SK-N-SH (cell line): ENCODE measurements around the gene DGCR8. TPM values are rescaled to one million over a fixed set of nuclear protein-coding genes. Genes with fewer than 3 reads are reported as not detected.

Experiments
- CTCF ChIA-PET: fragments of 300-600, 350-600 bp; formaldehyde crosslinking; extraction: SDS; loops from one replicate; lab custom pipeline; 2021; lab: Yijun Ruan, JAX
- POLR2A ChIA-PET: fragments of 350-600 bp; sonication (Branson Sonifier 250); formaldehyde crosslinking; extraction: SDS; loops from one replicate; lab custom pipeline; 2020; ENCODE audit warnings: antibody characterized with exemption, inconsistent platforms; lab: Yijun Ruan, JAX
- DNase-seq: peaks from one replicate; pipeline ENCODE4 v3.0.0; 2012
- H2AFZ ChIP-seq: fragments of 200-600 bp; sonication (generic); 2 replicates; pipeline ENCODE4 v1.8.1; 2016; ENCODE audit warnings: antibody characterized with exemption, mild to moderate bottlenecking, low read depth
- H3F3A ChIP-seq: fragments of 200-600 bp; sonication (generic); replicated peaks from 2 replicates; pipeline ENCODE3; 2016; ENCODE audit warnings: antibody characterized with exemption, mild to moderate bottlenecking; ENCODE audit not compliant: insufficient read depth
- H3K27ac ChIP-seq, 2 experiments: fragments of 200-500 bp in 1 of 2; fragments of 200-600 bp in 1 of 2; sonication (Bioruptor generic) in 1 of 2; sonication (generic), shearing (Covaris generic) in 1 of 2; 2 replicates each; pipeline versions ENCODE4 v1.5.1 to v1.6.1; 2014 to 2016; ENCODE audit warnings: low read depth in 2 of 2, inconsistent platforms in 1 of 2, low read length in 1 of 2, mild to moderate bottlenecking in 1 of 2, mixed read lengths in 1 of 2
- H3K27me3 ChIP-seq: fragments of 200-600 bp; sonication (generic), shearing (Covaris generic); 2 replicates; pipeline ENCODE4 v1.6.1; 2016; ENCODE audit warnings: mixed run types; ENCODE audit not compliant: insufficient read depth
- H3K36me3 ChIP-seq, 2 experiments: fragments of 200-500 bp in 1 of 2; fragments of 200-600 bp in 1 of 2; sonication (Bioruptor generic) in 1 of 2; sonication (generic) in 1 of 2; replicated peaks in 1 of 2; 2 replicates each; pipeline versions ENCODE3 to v1.5.1; 2014 to 2016; ENCODE audit warnings: low read length in 1 of 2, mild to moderate bottlenecking in 1 of 2; ENCODE audit not compliant: insufficient read depth in 2 of 2, control insufficient read depth in 1 of 2
- H3K4me1 ChIP-seq, 2 experiments: fragments of 200-500 bp in 1 of 2; fragments of 200-600 bp in 1 of 2; sonication (Bioruptor generic) in 1 of 2; sonication (generic), shearing (Covaris generic) in 1 of 2; 2 replicates each; pipeline versions ENCODE4 v1.5.1 to v1.6.1; 2014 to 2016; ENCODE audit warnings: low read depth in 1 of 2, low read length in 1 of 2, mixed run types in 1 of 2; ENCODE audit not compliant: insufficient read depth in 2 of 2, control insufficient read depth in 1 of 2
- H3K4me2 ChIP-seq: fragments of 200-600 bp; sonication (generic), shearing (Covaris generic); 2 replicates; pipeline ENCODE4 v1.6.1; 2017; ENCODE audit warnings: mixed run types
- H3K4me3 ChIP-seq, 2 experiments: fragments of 200-500 bp in 1 of 2; fragments of 200-600 bp in 1 of 2; sonication (Bioruptor generic) in 1 of 2; sonication (generic), shearing (Covaris generic) in 1 of 2; 2 replicates each; pipeline versions ENCODE4 v1.5.1 to v1.8.1; 2014 to 2016; ENCODE audit warnings: low read depth in 2 of 2, inconsistent platforms in 1 of 2, low read length in 1 of 2, mild to moderate bottlenecking in 1 of 2, mixed read lengths in 1 of 2, moderate library complexity in 1 of 2
- H3K79me2 ChIP-seq: fragments of 200-600 bp; sonication (generic); 2 replicates; pipeline ENCODE4 v1.8.1; 2017; ENCODE audit warnings: mild to moderate bottlenecking; ENCODE audit not compliant: insufficient read depth
- H3K9ac ChIP-seq: fragments of 200-600 bp; sonication (generic); 2 replicates; pipeline ENCODE4 v1.6.1; 2017; ENCODE audit warnings: mixed run types
- H3K9me2 ChIP-seq: fragments of 200-600 bp; sonication (generic); 2 replicates; pipeline ENCODE4 v1.6.1; 2017; ENCODE audit warnings: mixed run types
- H3K9me3 ChIP-seq: fragments of 200-600 bp; sonication (generic); 2 replicates; pipeline ENCODE4 v1.6.1; 2017; ENCODE audit warnings: mixed run types, mild to moderate bottlenecking, moderate library complexity
- H4K20me1 ChIP-seq: fragments of 200-600 bp; sonication (generic); 2 replicates; pipeline ENCODE4 v1.6.1; 2017; ENCODE audit warnings: mild to moderate bottlenecking, mixed run types; ENCODE audit not compliant: insufficient read depth
- CHD2 ChIP-seq: fragments of 150-350 bp; IDR thresholded peaks from 2 replicates; pipeline ENCODE4 v1.6.1; 2018; ENCODE audit warnings: low read length; ENCODE audit not compliant: partially characterized antibody
- EP300 ChIP-seq, 2 experiments: IDR thresholded peaks; 2 replicates each; pipeline versions ENCODE4 v1.4.0 to v1.6.1; 2012; ENCODE audit warnings: borderline replicate concordance in 1 of 2, low read depth in 1 of 2, low read length in 1 of 2
- FOSL2 ChIP-seq: IDR thresholded peaks from 2 replicates; pipeline ENCODE4 v1.4.0; 2012; ENCODE audit warnings: low read depth, mild to moderate bottlenecking, moderate library complexity, borderline replicate concordance
- FOXJ3 ChIP-seq: sonication (generic); formaldehyde crosslinking; IDR thresholded peaks from 2 replicates; pipeline ENCODE4 v1.5.1; 2020; ENCODE audit warnings: mild to moderate bottlenecking, missing genetic modification reagents
- FOXM1 ChIP-seq: IDR thresholded peaks from 2 replicates; pipeline ENCODE4 v1.4.0; 2012; ENCODE audit warnings: low read depth, mild to moderate bottlenecking
- GATA2 ChIP-seq: sonication (generic); formaldehyde crosslinking; IDR thresholded peaks from 2 replicates; pipeline ENCODE4 v1.5.0; 2020; ENCODE audit warnings: mild to moderate bottlenecking, missing genetic modification reagents
- JUND ChIP-seq: IDR thresholded peaks from 2 replicates; pipeline ENCODE4 v1.4.0; 2012
- NFIC ChIP-seq: IDR thresholded peaks from 2 replicates; pipeline ENCODE4 v1.4.0; 2012; ENCODE audit warnings: borderline replicate concordance
- RAD21 ChIP-seq: IDR thresholded peaks from 2 replicates; pipeline ENCODE4 v1.6.1; 2012; ENCODE audit warnings: mild to moderate bottlenecking, low read length
- RCOR1 ChIP-seq: fragments of 150-350 bp; IDR thresholded peaks from 2 replicates; pipeline ENCODE4 v1.6.1; 2017; ENCODE audit warnings: antibody characterized with exemption, low read length
- RXRA ChIP-seq: IDR thresholded peaks from 2 replicates; pipeline ENCODE4 v1.4.0; 2012; ENCODE audit warnings: low read depth, mild to moderate bottlenecking, borderline replicate concordance
- SMC3 ChIP-seq: IDR thresholded peaks from 2 replicates; pipeline ENCODE4 v1.6.1; 2012; ENCODE audit warnings: low read depth, low read length, improper control_type of control experiment
- TAF1 ChIP-seq: IDR thresholded peaks from 2 replicates; pipeline ENCODE4 v1.6.1; 2012; ENCODE audit warnings: low read depth, mild to moderate bottlenecking, low read length, moderate library complexity, borderline replicate concordance
- TEAD4 ChIP-seq: IDR thresholded peaks from 2 replicates; pipeline ENCODE4 v1.4.0; 2012; ENCODE audit warnings: mild to moderate bottlenecking, borderline replicate concordance; ENCODE audit not compliant: insufficient read depth
- YY1 ChIP-seq: IDR thresholded peaks from 2 replicates; pipeline ENCODE4 v1.4.0; 2012; ENCODE audit warnings: low read depth, mild to moderate bottlenecking
- WGBS: methylation state at CpG from one replicate; pipeline ENCODE4 v1.1.6; 2017; ENCODE audit warnings: low lambda C conversion rate; 5-methylcytosine and 5-hydroxymethylcytosine counted together
- polyA plus RNA-seq, 3 experiments: library from polyadenylated mRNA; depleted of rRNA; stranded (reverse); fragments of >200 nt; gene quantifications; 2 replicates each; pipeline ENCODE4 v1.2.3, GENCODE V29; 2012
- TF ChIP-seq, protein P1 (sequence below): IDR thresholded peaks from 2 replicates; pipeline ENCODE4; 2012
- TF ChIP-seq, protein P2 (sequence below): IDR thresholded peaks from 2 replicates; pipeline ENCODE4 v1.4.0; 2012; ENCODE audit warnings: low read depth, borderline replicate concordance
- TF ChIP-seq, protein P3 (sequence below): fragments of 200-600 bp; sonication (generic); IDR thresholded peaks from 2 replicates; pipeline ENCODE4 v1.6.1; 2017; ENCODE audit warnings: antibody characterized with exemption, mild to moderate bottlenecking, moderate library complexity
- TF ChIP-seq, protein P4 (sequence below): IDR thresholded peaks from 2 replicates; pipeline ENCODE4 v1.4.0; 2012; ENCODE audit warnings: low read depth
- TF ChIP-seq, protein P5 (sequence below): IDR thresholded peaks from 2 replicates; pipeline ENCODE4 v1.4.0; 2012; ENCODE audit warnings: low read depth, borderline replicate concordance

Gene DGCR8
- polyA plus RNA-seq, 1 of the 3 experiments (the other 2 are of a cell fraction): 26.5 TPM

DNA sequence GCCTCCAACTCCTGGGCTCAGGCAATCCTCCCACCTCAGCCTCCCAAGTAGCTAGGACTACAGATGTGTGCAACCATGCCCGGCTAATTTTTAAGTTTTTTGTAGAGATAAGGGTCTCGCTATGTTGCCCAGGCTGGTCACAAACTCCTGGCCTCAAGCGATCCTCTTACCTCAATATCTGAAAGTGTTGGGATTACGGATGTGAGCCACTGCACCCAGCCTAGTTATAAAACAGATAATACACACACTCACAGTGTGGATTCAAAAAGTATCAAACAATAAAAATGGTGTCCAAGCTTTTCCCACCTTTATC is 71.2 kb downstream of the DGCR8 start:
- no peak overlapping the region for H3K4me3 ChIP-seq
- no peak overlapping the region for H2AFZ ChIP-seq
- H3F3A ChIP-seq: peaks cover 8% of the 10 kb centered on the region
- no peak overlapping the region for H3K9ac ChIP-seq
- POLR2A ChIA-PET: no interaction called here
- peaks cover 0 to 2% of the 10 kb centered on the region in 2 experiments for H3K36me3 ChIP-seq
- no peaks in the 10 kb centered on the region for H3K9me2 ChIP-seq
- no peaks in the 10 kb centered on the region for H4K20me1 ChIP-seq
- WGBS: 86% methylated on average over 4 of the region's 4 CpGs
- DNase-seq: no peak
- no peak overlapping the region for H3K27ac ChIP-seq
- no peaks in the 10 kb centered on the region for H3K27me3 ChIP-seq
- H3K79me2 ChIP-seq: peaks cover 4% of the 10 kb centered on the region; the same call in 1 of the 2 replicates
- TF ChIP-seq, protein P1, sequence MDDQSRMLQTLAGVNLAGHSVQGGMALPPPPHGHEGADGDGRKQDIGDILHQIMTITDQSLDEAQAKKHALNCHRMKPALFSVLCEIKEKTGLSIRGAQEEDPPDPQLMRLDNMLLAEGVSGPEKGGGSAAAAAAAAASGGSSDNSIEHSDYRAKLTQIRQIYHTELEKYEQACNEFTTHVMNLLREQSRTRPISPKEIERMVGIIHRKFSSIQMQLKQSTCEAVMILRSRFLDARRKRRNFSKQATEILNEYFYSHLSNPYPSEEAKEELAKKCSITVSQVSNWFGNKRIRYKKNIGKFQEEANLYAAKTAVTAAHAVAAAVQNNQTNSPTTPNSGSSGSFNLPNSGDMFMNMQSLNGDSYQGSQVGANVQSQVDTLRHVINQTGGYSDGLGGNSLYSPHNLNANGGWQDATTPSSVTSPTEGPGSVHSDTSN: no peak
- TF ChIP-seq NFIC (no peak), CHD2 (no peak), YY1 (no peak), FOXJ3 (no peak), TAF1 (no peak), EP300 (IDR thresholded peaks at IDR 0.05; ENCODE audit: borderline replicate concordance in 1 of 2, low read depth in 1 of 2, low read length in 1 of 2) (no peak), FOSL2 (no peak), GATA2 (CRISPR knock-in tag) (no peak), RCOR1 (no peak), FOXM1 (no peak), SMC3 (no peak), RAD21 (no peak), JUND (no peak), RXRA (no peak), TEAD4 (no peak)
- TF ChIP-seq, protein P2, sequence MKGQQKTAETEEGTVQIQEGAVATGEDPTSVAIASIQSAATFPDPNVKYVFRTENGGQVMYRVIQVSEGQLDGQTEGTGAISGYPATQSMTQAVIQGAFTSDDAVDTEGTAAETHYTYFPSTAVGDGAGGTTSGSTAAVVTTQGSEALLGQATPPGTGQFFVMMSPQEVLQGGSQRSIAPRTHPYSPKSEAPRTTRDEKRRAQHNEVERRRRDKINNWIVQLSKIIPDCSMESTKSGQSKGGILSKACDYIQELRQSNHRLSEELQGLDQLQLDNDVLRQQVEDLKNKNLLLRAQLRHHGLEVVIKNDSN: no peak
- TF ChIP-seq, protein P3, sequence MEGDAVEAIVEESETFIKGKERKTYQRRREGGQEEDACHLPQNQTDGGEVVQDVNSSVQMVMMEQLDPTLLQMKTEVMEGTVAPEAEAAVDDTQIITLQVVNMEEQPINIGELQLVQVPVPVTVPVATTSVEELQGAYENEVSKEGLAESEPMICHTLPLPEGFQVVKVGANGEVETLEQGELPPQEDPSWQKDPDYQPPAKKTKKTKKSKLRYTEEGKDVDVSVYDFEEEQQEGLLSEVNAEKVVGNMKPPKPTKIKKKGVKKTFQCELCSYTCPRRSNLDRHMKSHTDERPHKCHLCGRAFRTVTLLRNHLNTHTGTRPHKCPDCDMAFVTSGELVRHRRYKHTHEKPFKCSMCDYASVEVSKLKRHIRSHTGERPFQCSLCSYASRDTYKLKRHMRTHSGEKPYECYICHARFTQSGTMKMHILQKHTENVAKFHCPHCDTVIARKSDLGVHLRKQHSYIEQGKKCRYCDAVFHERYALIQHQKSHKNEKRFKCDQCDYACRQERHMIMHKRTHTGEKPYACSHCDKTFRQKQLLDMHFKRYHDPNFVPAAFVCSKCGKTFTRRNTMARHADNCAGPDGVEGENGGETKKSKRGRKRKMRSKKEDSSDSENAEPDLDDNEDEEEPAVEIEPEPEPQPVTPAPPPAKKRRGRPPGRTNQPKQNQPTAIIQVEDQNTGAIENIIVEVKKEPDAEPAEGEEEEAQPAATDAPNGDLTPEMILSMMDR: no peak
- TF ChIP-seq, protein P4, sequence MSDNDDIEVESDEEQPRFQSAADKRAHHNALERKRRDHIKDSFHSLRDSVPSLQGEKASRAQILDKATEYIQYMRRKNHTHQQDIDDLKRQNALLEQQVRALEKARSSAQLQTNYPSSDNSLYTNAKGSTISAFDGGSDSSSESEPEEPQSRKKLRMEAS: no peak
- TF ChIP-seq, protein P5, sequence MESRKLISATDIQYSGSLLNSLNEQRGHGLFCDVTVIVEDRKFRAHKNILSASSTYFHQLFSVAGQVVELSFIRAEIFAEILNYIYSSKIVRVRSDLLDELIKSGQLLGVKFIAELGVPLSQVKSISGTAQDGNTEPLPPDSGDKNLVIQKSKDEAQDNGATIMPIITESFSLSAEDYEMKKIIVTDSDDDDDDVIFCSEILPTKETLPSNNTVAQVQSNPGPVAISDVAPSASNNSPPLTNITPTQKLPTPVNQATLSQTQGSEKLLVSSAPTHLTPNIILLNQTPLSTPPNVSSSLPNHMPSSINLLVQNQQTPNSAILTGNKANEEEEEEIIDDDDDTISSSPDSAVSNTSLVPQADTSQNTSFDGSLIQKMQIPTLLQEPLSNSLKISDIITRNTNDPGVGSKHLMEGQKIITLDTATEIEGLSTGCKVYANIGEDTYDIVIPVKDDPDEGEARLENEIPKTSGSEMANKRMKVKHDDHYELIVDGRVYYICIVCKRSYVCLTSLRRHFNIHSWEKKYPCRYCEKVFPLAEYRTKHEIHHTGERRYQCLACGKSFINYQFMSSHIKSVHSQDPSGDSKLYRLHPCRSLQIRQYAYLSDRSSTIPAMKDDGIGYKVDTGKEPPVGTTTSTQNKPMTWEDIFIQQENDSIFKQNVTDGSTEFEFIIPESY: no peak
- CTCF ChIA-PET: no interaction called here
- no peak overlapping the region for H3K4me2 ChIP-seq
- no peaks in the 10 kb centered on the region for H3K9me3 ChIP-seq
- peaks cover 0 to 28% of the 10 kb centered on the region in 2 experiments; a peak in 1 of 4 replicates for H3K4me1 ChIP-seq
